ENCODE results near the gene VWA8. TPM values are rescaled to one million over a fixed set of nuclear protein-coding genes. Genes with fewer than 3 reads are reported as not detected.

Gene VWA8
- total RNA-seq, 4 donors from 2014 or later = 27.7 to 47.7 (median 39.5) TPM

GRCh38 chr13:41944229-41944628 lies 16.7 kb downstream of the VWA8 start:
- no peak overlapping the region for H3K4me3 ChIP-seq

GRCh38 chr13:41942462-41943094 lies 18.3 kb downstream of the VWA8 start:
- Histone ChIP-seq H3K4me1 (no peaks in the 10 kb centered on the region), H3K27ac (no peak overlapping the region), H3K4me3 (no peak overlapping the region), H3K27me3 (no peaks in the 10 kb centered on the region), H3K36me3 (no peaks in the 10 kb centered on the region), H3K9me3 (no peaks in the 10 kb centered on the region)
- TF ChIP-seq CTCF (IDR thresholded peaks at IDR 0.05) (no peak), POLR2A (IDR thresholded peaks at IDR 0.05) (no peak)
- DNase-seq = no peak

More at GRCh38 chr13:41944229-41944628, 16.7 kb downstream of the VWA8 start:
- Histone ChIP-seq H3K27ac (no peak overlapping the region), H3K27me3 (no peaks in the 10 kb centered on the region), H3K36me3 (no peaks in the 10 kb centered on the region), H3K4me1 (no peaks in the 10 kb centered on the region), H3K9me3 (no peaks in the 10 kb centered on the region)
- no peak for DNase-seq
- no peak for TF ChIP-seq POLR2A (IDR thresholded peaks at IDR 0.05)
- TF ChIP-seq CTCF (IDR thresholded peaks at IDR 0.05) = no peak

- Histone ChIP-seq H3K9me3 (no peaks in the 10 kb centered on the region), H3K27ac (no peak overlapping the region), H3K4me3 (no peak overlapping the region), H3K4me1 (no peaks in the 10 kb centered on the region), H3K36me3 (no peaks in the 10 kb centered on the region), H3K27me3 (no peaks in the 10 kb centered on the region)
- no peak for DNase-seq
- TF ChIP-seq POLR2A (IDR thresholded peaks at IDR 0.05) = no peak
- TF ChIP-seq CTCF (IDR thresholded peaks at IDR 0.05) = no peak
Measured at GRCh38 chr13:41941174-41941573, 19.7 kb downstream of the VWA8 start.

- H3K4me1 ChIP-seq = no peaks in the 10 kb centered on the region
- no peak overlapping the region for H3K27ac ChIP-seq
- TF ChIP-seq CTCF (IDR thresholded peaks at IDR 0.05) (no peak), POLR2A (IDR thresholded peaks at IDR 0.05) (no peak)
- DNase-seq = no peak
- H3K36me3 ChIP-seq = no peaks in the 10 kb centered on the region
- H3K9me3 ChIP-seq = no peaks in the 10 kb centered on the region
- H3K27me3 ChIP-seq = no peaks in the 10 kb centered on the region
- H3K4me3 ChIP-seq = no peak overlapping the region
Measured at GRCh38 chr13:41939398-41939797, 21.5 kb downstream of the VWA8 start.

- no peak overlapping the region for H3K27ac ChIP-seq
- TF ChIP-seq CTCF (IDR thresholded peaks at IDR 0.05) (no peak), POLR2A (IDR thresholded peaks at IDR 0.05) (no peak)
Measured at GRCh38 chr13:41938918-41939317, 22.0 kb downstream of the VWA8 start.

GRCh38 chr13:41937388-41937787 lies 23.5 kb downstream of the VWA8 start:
- Histone ChIP-seq H3K4me3 (no peak overlapping the region), H3K27me3 (no peaks in the 10 kb centered on the region), H3K9me3 (no peaks in the 10 kb centered on the region), H3K36me3 (no peaks in the 10 kb centered on the region), H3K27ac (no peak overlapping the region), H3K4me1 (no peaks in the 10 kb centered on the region)
- TF ChIP-seq CTCF (IDR thresholded peaks at IDR 0.05) = no peak
- TF ChIP-seq POLR2A (IDR thresholded peaks at IDR 0.05) = no peak
- no peak for DNase-seq

More at GRCh38 chr13:41938918-41939317, 22.0 kb downstream of the VWA8 start:
- no peaks in the 10 kb centered on the region for H3K27me3 ChIP-seq
- no peak overlapping the region for H3K4me3 ChIP-seq
- no peaks in the 10 kb centered on the region for H3K4me1 ChIP-seq
- no peak for DNase-seq
- H3K36me3 ChIP-seq = no peaks in the 10 kb centered on the region
- H3K9me3 ChIP-seq = no peaks in the 10 kb centered on the region
